Activated CD8-positive, alpha-beta T cell treated with anti-CD3 and anti-CD28 coated beads, Interleukin-2, amount 10 ng/mL, durations not matched to agents 7 days and 5 days (primary cell): ENCODE results near the gene NUP62CL. TPM values are rescaled to one million over a fixed set of nuclear protein-coding genes. Genes with fewer than 3 reads are reported as not detected.
"Not testable (repeated sequence)": the region's sequence is repeated elsewhere in the genome, so short reads cannot be mapped to it uniquely, and the experiment has no call there.

ENCODE experiments used
- ATAC-seq: fragments of 150-1000 bp; cut with Tn5 transposase; one replicate; pipeline ENCODE4 v1.10.0; 2021; ENCODE audit warnings: moderate library complexity
- CTCF ChIA-PET: fragments of 350-600 bp; sonication (Branson Sonifier 250); formaldehyde crosslinking; loops from one replicate; lab custom pipeline; 2021; ENCODE audit warnings: antibody characterized with exemption; lab: Charles Lee
- POLR2A ChIA-PET: fragments of 350-600 bp; sonication (Branson Sonifier 250); formaldehyde crosslinking; loops from one replicate; lab custom pipeline; 2021; ENCODE audit warnings: antibody characterized with exemption; lab: Charles Lee
- DNase-seq: peaks from one replicate; pipeline ENCODE4 v3.0.0-alpha.2; 2020
- H3K27ac Mint-ChIP-seq: one replicate; pipeline ENCODE4 v1.8.0; 2021; ENCODE audit warnings: mild to moderate bottlenecking, mixed read lengths
- H3K27me3 Mint-ChIP-seq: one replicate; pipeline ENCODE4 v1.8.0; 2021; ENCODE audit warnings: low read depth, mixed read lengths
- H3K36me3 Mint-ChIP-seq: one replicate; pipeline ENCODE4 v1.8.0; 2021; ENCODE audit warnings: low read depth, mixed read lengths
- H3K4me1 Mint-ChIP-seq: one replicate; pipeline ENCODE4 v1.8.0; 2021; ENCODE audit warnings: low read depth, mixed read lengths
- H3K4me3 Mint-ChIP-seq: one replicate; pipeline ENCODE4 v1.8.0; 2021; ENCODE audit warnings: mild to moderate bottlenecking, mixed read lengths
- H3K9me3 Mint-ChIP-seq: one replicate; pipeline ENCODE4 v1.8.0; 2022; ENCODE audit warnings: mixed read lengths; ENCODE audit not compliant: insufficient read depth
- total RNA-seq, 2 experiments: library from RNA; stranded (reverse); gene quantifications; one replicate each; pipeline ENCODE4 v1.2.3, GENCODE V29; 2021

Gene NUP62CL
- total RNA-seq, 2 experiments from 2014 or later: 1.2 to 1.5 TPM

GRCh38 chrX:107197319-107197718 lies 8.9 kb downstream of the NUP62CL start:
- H3K4me3 Mint-ChIP-seq: no peak overlapping the region
- no peaks in the 10 kb centered on the region for H3K4me1 Mint-ChIP-seq
- POLR2A ChIA-PET: no interaction called here
- H3K9me3 Mint-ChIP-seq: no peaks in the 10 kb centered on the region
- no peaks in the 10 kb centered on the region for H3K36me3 Mint-ChIP-seq
- DNase-seq (no peak), ATAC-seq (no peak)
- no peak overlapping the region for H3K27ac Mint-ChIP-seq
- CTCF ChIA-PET: no interaction called here
- no peaks in the 10 kb centered on the region for H3K27me3 Mint-ChIP-seq

GRCh38 chrX:107171369-107172102 lies 34.7 kb downstream of the NUP62CL start:
- Mint-ChIP-seq H3K4me3 (no peak overlapping the region), H3K36me3 (no peaks in the 10 kb centered on the region), H3K4me1 (no peaks in the 10 kb centered on the region), H3K27me3 (no peaks in the 10 kb centered on the region), H3K27ac (no peak overlapping the region), H3K9me3 (no peaks in the 10 kb centered on the region)
- ATAC-seq: no peak
- ChIA-PET CTCF (no interaction called here), POLR2A (no interaction called here)
- no peak for DNase-seq

GRCh38 chrX:107168712-107169111 lies 37.5 kb downstream of the NUP62CL start:
- DNase-seq: no peak
- no peaks in the 10 kb centered on the region for H3K9me3 Mint-ChIP-seq
- no peak overlapping the region for H3K4me3 Mint-ChIP-seq
- no peak for ATAC-seq
- H3K27me3 Mint-ChIP-seq: no peaks in the 10 kb centered on the region
- no peak overlapping the region for H3K27ac Mint-ChIP-seq
- POLR2A ChIA-PET: no interaction called here
- no peaks in the 10 kb centered on the region for H3K36me3 Mint-ChIP-seq
- H3K4me1 Mint-ChIP-seq: no peaks in the 10 kb centered on the region
- CTCF ChIA-PET: no interaction called here

DNA sequence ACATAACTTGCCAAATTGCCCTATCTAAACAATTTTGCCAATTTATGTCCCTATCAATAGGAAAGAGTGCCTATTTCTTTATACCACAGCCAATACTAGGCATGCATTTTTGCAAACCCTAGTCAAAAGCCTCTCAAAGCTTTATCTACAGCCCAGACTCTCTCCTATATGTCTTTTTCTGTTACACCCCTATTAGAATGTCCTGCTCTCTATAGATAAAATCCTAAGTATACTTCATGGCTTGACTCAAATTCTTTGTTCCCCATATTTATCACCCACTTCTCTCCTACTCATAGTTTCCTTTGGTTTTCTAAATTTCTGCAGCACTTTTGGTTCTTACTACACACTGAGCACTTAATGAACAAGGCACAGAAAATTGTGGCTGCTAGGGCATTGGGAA lies 38.0 kb downstream of the NUP62CL start:
- no peak overlapping the region for H3K4me3 Mint-ChIP-seq
- H3K9me3 Mint-ChIP-seq: no peaks in the 10 kb centered on the region
- DNase-seq (no peak), ATAC-seq (no peak)
- no peaks in the 10 kb centered on the region for H3K36me3 Mint-ChIP-seq
- ChIA-PET CTCF (no interaction called here), POLR2A (no interaction called here)
- no peaks in the 10 kb centered on the region for H3K4me1 Mint-ChIP-seq
- no peaks in the 10 kb centered on the region for H3K27me3 Mint-ChIP-seq
- no peak overlapping the region for H3K27ac Mint-ChIP-seq

DNA sequence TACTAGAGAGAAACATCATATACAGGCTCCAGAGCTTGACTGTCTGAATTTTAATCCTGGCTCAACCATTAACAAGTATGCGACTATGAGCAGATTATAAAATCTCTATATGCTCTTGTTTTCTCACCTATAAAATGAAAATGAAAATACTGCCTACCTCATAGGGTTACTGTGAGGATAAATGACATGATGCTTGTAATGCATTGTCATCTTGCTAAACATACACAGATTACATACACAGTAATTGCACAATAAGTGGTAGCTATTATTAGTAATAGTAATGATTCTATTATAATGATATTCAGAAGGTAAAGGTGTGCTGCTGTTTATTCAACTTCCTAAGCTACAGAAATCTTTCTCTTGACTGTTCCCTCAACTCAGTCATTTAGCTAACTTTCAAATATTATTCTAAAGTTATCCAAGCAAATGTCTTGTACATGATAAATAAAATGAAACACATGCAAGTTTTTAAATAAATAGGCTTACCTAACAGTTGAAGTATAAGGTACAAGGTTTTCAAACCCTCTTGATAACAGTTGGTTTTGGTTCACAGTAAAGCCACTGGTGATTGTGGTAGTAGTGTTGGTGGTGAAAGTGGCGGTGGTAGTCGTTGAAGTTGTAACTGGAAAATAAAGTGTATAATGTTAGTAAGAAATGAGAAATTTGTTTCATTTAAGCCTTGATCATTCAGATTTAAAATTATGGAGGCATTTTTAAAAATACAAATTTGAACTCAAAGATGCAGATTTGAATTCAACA lies 38.9 kb downstream of the NUP62CL start:
- Mint-ChIP-seq H3K36me3 (no peaks in the 10 kb centered on the region), H3K27ac (no peak overlapping the region), H3K9me3 (no peaks in the 10 kb centered on the region), H3K4me1 (no peaks in the 10 kb centered on the region), H3K4me3 (no peak overlapping the region), H3K27me3 (no peaks in the 10 kb centered on the region)
- ATAC-seq: no peak
- ChIA-PET CTCF (no interaction called here), POLR2A (no interaction called here)
- DNase-seq: no peak

DNA sequence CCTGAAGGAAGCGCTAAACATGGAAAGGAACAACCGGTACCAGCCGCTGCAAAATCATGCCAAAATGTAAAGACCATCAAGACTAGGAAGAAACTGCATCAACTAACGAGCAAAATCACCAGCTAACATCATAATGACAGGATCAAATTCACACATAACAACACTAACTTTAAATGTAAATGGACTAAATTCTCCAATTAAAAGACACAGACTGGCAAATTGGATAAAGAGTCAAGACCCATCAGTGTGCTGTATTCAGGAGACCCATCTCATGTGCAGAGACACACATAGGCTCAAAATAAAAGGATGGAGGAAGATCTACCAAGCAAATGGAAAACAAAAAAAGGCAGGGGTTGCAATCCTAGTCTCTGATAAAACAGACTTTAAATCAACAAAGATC lies 48.6 kb downstream of the NUP62CL start:
- DNase-seq, H3K27ac Mint-ChIP-seq, H3K4me1 Mint-ChIP-seq, H3K36me3 Mint-ChIP-seq, POLR2A ChIA-PET, ATAC-seq, CTCF ChIA-PET, H3K4me3 Mint-ChIP-seq, H3K9me3 Mint-ChIP-seq, H3K27me3 Mint-ChIP-seq: not testable (repeated sequence)

DNA sequence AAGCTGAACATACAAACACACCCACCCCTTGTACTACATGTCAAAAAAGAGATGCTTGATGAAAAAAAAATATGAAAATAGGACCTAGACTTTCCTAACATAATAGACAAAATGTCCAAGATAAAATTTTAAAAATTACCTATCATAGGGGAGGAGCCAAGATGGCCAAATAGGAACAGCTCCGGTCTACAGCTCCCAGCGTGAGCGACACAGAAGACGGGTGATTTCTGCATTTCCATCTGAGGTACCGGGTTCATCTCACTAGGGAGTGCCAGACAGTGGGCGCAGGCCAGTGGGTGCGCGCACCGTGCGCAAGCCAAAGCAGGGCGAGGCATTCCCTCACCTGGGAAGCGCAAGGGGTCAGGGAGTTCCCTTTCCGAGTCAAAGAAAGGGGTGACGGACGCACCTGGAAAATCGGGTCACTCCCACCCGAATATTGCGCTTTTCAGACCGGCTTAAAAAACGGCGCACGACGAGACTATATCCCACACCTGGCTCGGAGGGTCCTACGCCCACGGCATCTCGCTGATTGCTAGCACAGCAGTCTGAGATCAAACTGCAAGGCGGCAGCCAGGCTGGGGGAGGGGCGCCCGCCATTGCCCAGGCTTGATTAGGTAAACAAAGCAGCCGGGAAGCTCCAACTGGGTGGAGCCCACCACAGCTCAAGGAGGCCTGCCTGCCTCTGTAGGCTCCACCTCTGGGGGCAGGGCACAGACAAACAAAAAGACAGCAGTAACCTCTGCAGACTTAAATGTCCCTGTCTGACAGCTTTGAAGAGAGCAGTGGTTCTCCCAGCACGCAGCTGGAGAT lies 50.4 kb downstream of the NUP62CL start:
- POLR2A ChIA-PET: not testable (repeated sequence)

GRCh38 chrX:107154787-107155620 lies 51.2 kb downstream of the NUP62CL start:
- ATAC-seq (no peak), DNase-seq (no peak)
- Mint-ChIP-seq H3K27ac (no peak overlapping the region), H3K27me3 (no peaks in the 10 kb centered on the region), H3K36me3 (no peaks in the 10 kb centered on the region), H3K4me1 (peaks cover 5% of the 10 kb centered on the region), H3K4me3 (peak overlapping the region; percentile 62), H3K9me3 (no peaks in the 10 kb centered on the region)
- ChIA-PET POLR2A (no interaction called here), CTCF (no interaction called here)

More for the DNA sequence above, 50.4 kb downstream of the NUP62CL start:
- H3K36me3 Mint-ChIP-seq, ATAC-seq, CTCF ChIA-PET, H3K9me3 Mint-ChIP-seq, H3K27ac Mint-ChIP-seq, DNase-seq, H3K27me3 Mint-ChIP-seq, H3K4me1 Mint-ChIP-seq: not testable (repeated sequence)
- H3K4me3 Mint-ChIP-seq: peak overlapping the region; percentile 62

GRCh38 chrX:107153005-107153404 lies 53.2 kb downstream of the NUP62CL start:
- DNase-seq (no peak), ATAC-seq (no peak)
- Mint-ChIP-seq H3K4me1 (peaks cover 5% of the 10 kb centered on the region), H3K27ac (no peak overlapping the region), H3K36me3 (no peaks in the 10 kb centered on the region), H3K9me3 (no peaks in the 10 kb centered on the region), H3K4me3 (no peak overlapping the region), H3K27me3 (no peaks in the 10 kb centered on the region)
- ChIA-PET CTCF (no interaction called here), POLR2A (no interaction called here)

- DNase-seq (no peak), ATAC-seq (no peak)
- ChIA-PET POLR2A (no interaction called here), CTCF (no interaction called here)
- no peaks in the 10 kb centered on the region for H3K36me3 Mint-ChIP-seq
- no peak overlapping the region for H3K4me3 Mint-ChIP-seq
- H3K27me3 Mint-ChIP-seq: no peaks in the 10 kb centered on the region
- H3K9me3 Mint-ChIP-seq: no peaks in the 10 kb centered on the region
- no peaks in the 10 kb centered on the region for H3K4me1 Mint-ChIP-seq
- H3K27ac Mint-ChIP-seq: no peak overlapping the region
Observed at GRCh38 chrX:107146670-107147069, 59.6 kb downstream of the NUP62CL start.

DNA sequence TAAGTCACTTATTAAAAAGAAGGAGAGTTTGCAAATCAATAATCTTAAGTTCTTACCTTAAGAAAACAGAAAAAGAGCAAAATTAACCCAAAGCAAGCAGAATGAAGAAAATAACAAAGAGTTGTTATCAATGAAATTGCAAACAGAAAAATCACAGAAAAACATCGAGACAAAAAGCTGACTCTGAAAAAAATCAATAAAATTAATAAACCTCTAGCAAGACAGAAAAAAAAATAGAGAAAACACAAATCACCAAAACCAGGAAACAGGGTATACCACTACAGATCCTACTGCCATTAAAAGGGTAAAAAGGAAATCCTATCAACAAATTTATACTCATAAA lies 70.3 kb downstream of the NUP62CL start:
- no peaks in the 10 kb centered on the region for H3K9me3 Mint-ChIP-seq
- CTCF ChIA-PET: no interaction called here
- peak overlapping the region; percentile 58 for H3K27ac Mint-ChIP-seq
- no peaks in the 10 kb centered on the region for H3K27me3 Mint-ChIP-seq
- DNase-seq: no peak
- H3K4me1 Mint-ChIP-seq: peaks cover 10% of the 10 kb centered on the region
- H3K36me3 Mint-ChIP-seq: no peaks in the 10 kb centered on the region
- POLR2A ChIA-PET: no interaction called here
- H3K4me3 Mint-ChIP-seq: no peak overlapping the region
- no peak for ATAC-seq
